Stimulated activated memory B cell treated with anti-CD40 and anti-IgM and Interleukin-4, amounts not matched to agents 10 μg/mL and 1 μg/mL and 100 μg/mL, for 72 hours (primary cell): ENCODE data around the gene TMEM59L.
A peak's percentile ranks its signal among the peaks of the same experiment; 100 is the strongest.

Experiments used
- ATAC-seq: fragments of 150-1000 bp; cut with Tn5 transposase; 2 replicates; pipeline ENCODE4 v1.10.0; 2021
- H3K27ac Mint-ChIP-seq: one replicate; pipeline ENCODE4 v1.8.0; 2022; ENCODE audit warnings: mild to moderate bottlenecking, mixed read lengths
- H3K27me3 Mint-ChIP-seq: one replicate; pipeline ENCODE4 v1.8.0; 2022; ENCODE audit warnings: mixed read lengths
- H3K36me3 Mint-ChIP-seq: one replicate; pipeline ENCODE4 v1.8.0; 2022; ENCODE audit warnings: mixed read lengths
- H3K4me1 Mint-ChIP-seq: one replicate; pipeline ENCODE4 v1.8.0; 2022; ENCODE audit warnings: mixed read lengths
- H3K4me3 Mint-ChIP-seq: one replicate; pipeline ENCODE4 v1.8.0; 2022; ENCODE audit warnings: mild to moderate bottlenecking, moderate library complexity, mixed read lengths
- H3K9me3 Mint-ChIP-seq: one replicate; pipeline ENCODE4 v1.8.0; 2022; ENCODE audit warnings: mixed read lengths

Gene TMEM59L

DNA sequence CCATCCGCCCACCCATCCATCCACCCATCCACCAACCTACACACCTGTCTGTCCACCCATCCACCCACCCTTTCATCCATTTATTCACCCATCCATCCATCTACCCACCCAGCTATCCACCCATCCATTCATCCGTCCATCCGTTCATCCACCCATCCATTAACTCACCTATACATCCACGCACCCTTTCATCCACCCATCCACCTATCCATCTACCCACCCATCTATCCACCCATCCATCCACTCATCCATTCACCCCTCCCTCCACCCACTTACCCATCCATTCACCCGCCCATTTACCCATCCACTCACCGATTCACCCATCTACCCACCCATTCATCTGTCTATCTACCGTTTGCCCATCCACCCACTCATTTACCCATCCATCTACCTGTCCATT is 41.8 kb downstream of the TMEM59L start:
- Mint-ChIP-seq H3K4me1 (peaks cover 47% of the 10 kb centered on the region), H3K27ac (no peak overlapping the region), H3K4me3 (no peak overlapping the region), H3K36me3 (peaks cover 18% of the 10 kb centered on the region), H3K27me3 (no peaks in the 10 kb centered on the region), H3K9me3 (peaks cover 9% of the 10 kb centered on the region)
- no peak for ATAC-seq

DNA sequence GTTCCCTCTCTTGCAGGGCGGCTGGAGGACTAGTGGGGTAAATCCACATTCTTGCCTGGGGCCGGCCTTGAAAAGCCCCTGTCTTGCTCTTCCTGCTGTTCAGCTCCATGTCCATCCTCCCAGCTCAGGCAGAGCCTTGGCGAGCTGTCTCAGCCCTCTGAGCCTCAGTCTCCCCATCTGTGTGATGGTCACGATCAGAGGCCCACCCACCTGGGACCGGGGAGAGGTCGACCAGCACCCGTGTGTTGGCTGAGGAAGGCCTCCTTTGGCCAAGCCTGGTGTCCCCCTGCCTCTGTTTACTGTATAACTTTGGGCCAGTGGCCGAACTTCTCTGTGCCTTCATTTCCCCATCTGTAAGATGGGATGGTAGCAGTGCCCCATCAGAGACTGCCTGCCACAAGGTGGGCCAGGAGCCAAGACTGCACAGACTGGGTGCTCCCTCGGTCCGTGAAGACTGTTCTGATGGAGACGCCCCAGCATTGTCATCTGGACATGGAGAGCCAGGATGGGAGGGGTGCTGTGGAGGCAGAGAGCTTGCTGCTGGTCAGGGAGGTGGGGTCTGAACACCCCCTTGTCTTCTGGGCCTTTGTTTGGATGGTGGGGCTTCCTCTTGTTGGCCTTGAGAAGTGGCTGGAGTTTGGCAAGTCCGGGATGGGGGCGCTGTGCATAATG is 42.6 kb downstream of the TMEM59L start:
- no peak for ATAC-seq
- H3K4me1 Mint-ChIP-seq, result peaks cover 44% of the 10 kb centered on the region
- H3K27me3 Mint-ChIP-seq, result no peaks in the 10 kb centered on the region
- peaks cover 9% of the 10 kb centered on the region for H3K9me3 Mint-ChIP-seq
- no peak overlapping the region for H3K4me3 Mint-ChIP-seq
- H3K36me3 Mint-ChIP-seq, result peaks cover 18% of the 10 kb centered on the region
- H3K27ac Mint-ChIP-seq, result no peak overlapping the region

DNA sequence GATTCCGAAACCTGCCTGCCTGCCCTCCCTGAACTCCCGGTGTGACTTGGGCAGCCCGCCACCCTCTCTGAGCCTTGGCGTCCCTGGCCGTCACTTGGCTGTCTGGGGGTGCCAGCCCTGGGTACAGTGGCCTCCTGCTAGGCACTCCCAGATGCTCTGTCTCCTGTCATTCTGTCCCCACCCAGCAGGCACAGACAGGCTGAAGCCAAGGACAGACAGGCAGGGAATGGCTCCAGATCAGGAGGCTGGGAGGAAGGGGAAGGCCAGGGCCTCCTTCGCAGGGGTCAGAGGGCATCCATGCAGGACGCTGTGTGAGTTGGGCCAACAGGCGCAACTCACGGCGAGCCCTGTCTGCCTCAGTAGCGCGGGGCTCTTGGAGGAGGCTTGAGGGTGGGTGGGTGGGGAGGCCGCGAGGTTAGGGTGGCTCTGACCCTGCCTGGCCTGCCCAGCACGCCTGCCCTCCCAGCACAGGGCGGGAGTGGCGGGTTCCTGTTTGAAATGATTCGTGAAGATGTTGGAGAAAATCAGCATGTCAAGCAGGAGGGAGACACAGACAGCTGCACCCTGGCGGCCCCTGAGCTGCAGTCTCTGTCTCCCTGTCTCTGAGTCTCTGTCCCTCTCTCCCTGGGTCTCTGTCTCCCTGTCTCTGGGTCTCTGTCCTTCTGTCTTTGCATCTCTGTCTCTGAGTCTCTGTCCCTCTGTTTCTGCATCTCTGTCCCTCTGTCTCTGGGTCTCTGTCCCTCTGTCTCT is 43.8 kb downstream of the TMEM59L start:
- peaks cover 44% of the 10 kb centered on the region for H3K4me1 Mint-ChIP-seq
- ATAC-seq, result no peak
- H3K4me3 Mint-ChIP-seq, result no peak overlapping the region
- peaks cover 21% of the 10 kb centered on the region for H3K36me3 Mint-ChIP-seq
- H3K27me3 Mint-ChIP-seq, result no peaks in the 10 kb centered on the region
- peaks cover 9% of the 10 kb centered on the region for H3K9me3 Mint-ChIP-seq
- peak overlapping the region; percentile 63 for H3K27ac Mint-ChIP-seq

DNA sequence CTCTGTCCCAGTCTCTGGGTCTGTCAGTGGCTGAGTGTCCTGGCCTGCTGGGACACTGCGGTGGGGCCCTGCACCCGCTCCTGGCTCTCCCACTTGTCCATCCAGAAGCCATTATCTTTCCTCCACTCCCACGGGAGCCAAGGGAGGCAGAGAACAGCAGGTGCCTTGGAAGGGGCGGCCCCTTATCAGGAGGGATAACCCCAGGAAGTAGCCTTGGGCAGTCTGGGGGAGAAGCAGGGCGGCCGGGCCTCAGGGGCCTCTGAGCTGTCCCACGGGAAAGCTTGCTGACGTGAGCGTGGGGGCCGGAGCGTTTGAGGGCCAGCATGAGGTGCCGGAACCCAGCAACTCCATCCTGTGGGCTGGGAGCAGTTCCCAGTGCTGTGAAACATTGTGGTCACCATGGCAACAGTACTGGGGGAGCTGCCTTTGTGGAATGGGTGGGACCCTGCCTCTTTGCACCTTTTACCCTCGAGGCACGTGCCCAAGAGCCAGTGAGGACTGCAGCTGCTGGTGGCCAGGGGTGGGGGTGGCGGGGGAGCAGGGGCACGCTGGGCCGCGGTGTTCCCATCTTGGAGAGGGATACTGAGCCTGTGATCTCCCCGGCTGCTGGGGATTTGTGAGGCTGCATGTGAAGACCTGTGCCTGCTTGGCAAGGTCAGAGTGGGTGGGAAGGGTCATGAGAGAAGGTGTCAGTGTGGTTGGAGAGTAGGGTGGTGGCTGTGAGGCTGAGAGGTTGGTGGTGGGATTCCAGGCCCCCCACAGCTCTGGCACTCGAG is 45.1 kb downstream of the TMEM59L start:
- H3K9me3 Mint-ChIP-seq, result peaks cover 9% of the 10 kb centered on the region
- H3K4me1 Mint-ChIP-seq, result peaks cover 44% of the 10 kb centered on the region
- peaks cover 20% of the 10 kb centered on the region for H3K36me3 Mint-ChIP-seq
- peak; percentile 68 for ATAC-seq
- peak overlapping the region; percentile 80 for H3K27ac Mint-ChIP-seq
- no peaks in the 10 kb centered on the region for H3K27me3 Mint-ChIP-seq
- no peak overlapping the region for H3K4me3 Mint-ChIP-seq

DNA sequence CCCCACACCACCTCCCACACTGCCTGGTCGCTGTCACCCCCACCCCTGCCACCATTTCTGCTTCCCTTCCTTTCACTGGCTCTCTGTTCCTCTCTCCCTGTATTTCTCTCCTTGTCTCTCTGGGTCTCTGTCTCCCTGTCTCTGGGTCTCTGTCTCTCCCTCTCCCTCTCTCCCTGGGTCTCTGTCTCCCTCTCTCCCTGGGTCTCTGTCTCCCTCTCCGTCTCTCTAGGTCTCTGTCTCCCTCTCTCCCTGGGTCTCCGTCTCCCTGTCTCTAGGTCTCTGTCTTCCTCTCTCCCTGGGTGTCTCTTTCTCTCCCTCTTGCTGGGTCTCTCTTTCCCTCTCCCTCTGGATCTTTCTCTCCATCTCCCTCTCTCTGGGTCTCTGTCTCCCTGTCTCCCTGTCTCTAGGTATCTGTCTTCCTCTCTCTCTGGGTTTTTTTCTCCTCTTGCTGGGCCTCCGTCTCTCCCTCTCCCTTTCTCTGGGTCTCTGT is 45.7 kb downstream of the TMEM59L start:
- Mint-ChIP-seq H3K4me3 (no peak overlapping the region), H3K36me3 (peaks cover 20% of the 10 kb centered on the region), H3K27me3 (no peaks in the 10 kb centered on the region), H3K27ac (peak overlapping the region; percentile 80), H3K4me1 (peaks cover 48% of the 10 kb centered on the region), H3K9me3 (peaks cover 9% of the 10 kb centered on the region)
- no peak for ATAC-seq

DNA sequence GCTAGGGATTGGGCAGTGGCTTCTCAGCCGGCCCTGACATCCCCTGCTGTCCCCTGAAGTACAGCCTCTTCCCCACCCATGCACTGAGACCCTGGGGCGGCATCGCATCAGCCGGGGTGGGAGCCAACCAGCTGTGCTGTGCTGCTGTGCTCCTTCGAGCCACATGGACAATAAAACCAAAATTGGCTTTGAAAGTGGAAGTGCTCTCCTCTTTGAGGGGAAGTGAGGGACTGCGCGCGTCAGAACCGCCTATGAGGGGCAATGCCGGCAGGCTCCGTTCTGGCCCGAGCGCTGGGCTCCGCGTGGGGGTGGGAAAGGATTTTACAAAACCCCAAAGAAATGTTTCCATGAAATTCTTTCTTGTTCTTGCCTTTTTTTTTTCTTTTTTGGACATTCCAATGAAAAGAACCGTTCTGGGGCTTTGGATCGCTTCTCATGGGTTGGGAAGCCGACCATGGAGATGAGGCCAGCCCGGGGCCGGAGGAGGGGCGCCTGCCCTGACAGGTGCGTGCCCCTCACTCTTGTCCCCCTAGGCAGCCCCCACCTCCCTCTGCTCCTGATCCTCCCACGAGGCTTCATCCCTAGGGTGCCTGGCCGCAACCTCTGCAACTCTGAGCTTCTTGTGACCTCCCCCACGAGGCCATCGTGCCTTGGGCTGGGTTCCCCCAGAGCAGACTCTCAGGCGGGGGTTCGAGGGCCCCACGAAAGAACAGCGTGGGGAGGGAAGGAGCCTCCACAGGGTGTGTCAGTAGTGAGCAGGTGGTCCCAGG is 46.8 kb downstream of the TMEM59L start:
- H3K4me1 Mint-ChIP-seq, result peaks cover 49% of the 10 kb centered on the region
- peak; percentile 80 for ATAC-seq
- H3K27ac Mint-ChIP-seq, result peak overlapping the region; percentile 80
- H3K9me3 Mint-ChIP-seq, result peaks cover 3% of the 10 kb centered on the region
- H3K36me3 Mint-ChIP-seq, result peaks cover 14% of the 10 kb centered on the region
- H3K4me3 Mint-ChIP-seq, result peak overlapping the region; percentile 59
- H3K27me3 Mint-ChIP-seq, result no peaks in the 10 kb centered on the region

DNA sequence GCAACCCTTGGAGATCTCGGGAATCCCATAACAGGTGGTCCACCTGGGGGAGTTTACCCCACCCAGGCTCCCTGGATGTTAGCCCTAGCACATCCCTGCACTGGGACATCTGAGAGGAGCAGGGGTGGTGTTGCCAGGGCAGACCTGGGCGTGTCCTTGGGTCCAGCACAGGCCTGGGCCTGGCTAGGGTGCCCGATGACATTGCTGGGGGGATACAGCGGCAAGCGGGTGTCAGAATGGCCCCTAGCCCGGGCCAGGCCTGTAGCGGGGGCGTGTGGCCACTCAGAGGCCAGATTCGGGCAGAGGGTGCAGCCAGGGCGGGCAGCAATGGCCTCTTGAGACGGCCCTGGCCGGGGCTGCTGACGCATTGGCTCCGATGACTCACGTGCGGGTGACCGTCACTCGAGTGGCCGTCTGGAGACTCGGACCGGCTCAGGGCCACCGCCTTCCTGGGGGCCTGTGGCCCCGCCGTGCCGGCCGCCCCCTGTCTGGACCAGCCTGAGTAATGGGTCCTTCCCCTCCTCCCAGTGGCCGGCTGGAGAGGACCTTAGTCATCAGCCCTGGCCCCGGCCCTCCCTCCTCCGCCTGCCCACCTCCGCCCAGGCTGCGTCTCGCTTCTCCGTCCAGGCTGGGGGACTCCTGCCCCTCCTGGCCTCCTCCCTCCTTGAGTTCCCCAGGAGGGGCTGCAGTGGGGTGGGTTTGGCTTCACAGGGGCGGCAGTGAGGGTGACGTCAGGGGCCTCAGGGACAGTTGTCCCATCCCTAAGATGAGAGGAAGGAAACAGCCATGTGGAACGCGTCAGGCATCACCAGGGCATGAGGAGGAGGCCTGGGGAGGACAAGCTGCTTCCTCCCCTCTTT is 47.6 kb downstream of the TMEM59L start:
- Mint-ChIP-seq H3K27ac (no peak overlapping the region), H3K9me3 (no peaks in the 10 kb centered on the region), H3K36me3 (peaks cover 9% of the 10 kb centered on the region), H3K4me1 (peaks cover 49% of the 10 kb centered on the region), H3K4me3 (no peak overlapping the region), H3K27me3 (no peaks in the 10 kb centered on the region)
- ATAC-seq, result no peak

DNA sequence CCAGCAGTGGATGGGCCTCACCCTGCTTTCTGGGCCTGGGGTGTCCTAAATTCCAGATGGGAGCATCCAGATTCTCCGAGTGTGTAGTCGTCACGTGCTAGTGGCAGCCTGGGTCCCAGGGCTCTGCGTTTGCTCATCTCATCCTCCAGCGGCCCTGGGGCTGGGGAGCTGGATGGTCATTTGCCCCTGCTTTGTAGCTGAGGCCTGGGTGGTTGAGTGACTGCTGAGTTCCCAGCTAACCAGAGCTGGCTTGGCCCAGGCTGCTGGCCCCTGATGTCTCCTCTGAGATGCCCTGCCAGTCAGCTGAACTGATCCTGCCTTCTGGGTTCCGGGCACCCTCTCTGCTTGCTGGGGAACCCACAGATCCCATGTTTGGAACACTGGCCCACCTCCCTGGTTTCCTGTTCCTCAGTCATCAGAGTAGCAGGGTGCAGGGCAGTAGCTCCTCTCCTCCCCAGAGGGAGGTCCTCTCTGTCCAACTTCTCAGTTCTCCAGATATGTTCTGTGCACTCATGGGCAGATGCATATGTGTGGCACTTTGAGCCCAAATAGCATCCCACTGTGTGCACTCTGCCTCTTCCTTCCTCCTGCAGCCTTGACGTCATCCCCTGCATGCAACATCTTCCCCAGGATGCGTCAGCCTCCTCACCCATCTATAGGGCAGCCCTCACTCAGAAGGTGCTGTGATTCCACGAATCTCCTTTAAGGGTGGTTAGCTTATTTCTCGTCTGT is 48.4 kb downstream of the TMEM59L start:
- no peak overlapping the region for H3K27ac Mint-ChIP-seq
- no peak overlapping the region for H3K4me3 Mint-ChIP-seq
- H3K9me3 Mint-ChIP-seq, result no peaks in the 10 kb centered on the region
- ATAC-seq, result no peak
- no peaks in the 10 kb centered on the region for H3K27me3 Mint-ChIP-seq
- H3K36me3 Mint-ChIP-seq, result peaks cover 9% of the 10 kb centered on the region
- H3K4me1 Mint-ChIP-seq, result peaks cover 43% of the 10 kb centered on the region

DNA sequence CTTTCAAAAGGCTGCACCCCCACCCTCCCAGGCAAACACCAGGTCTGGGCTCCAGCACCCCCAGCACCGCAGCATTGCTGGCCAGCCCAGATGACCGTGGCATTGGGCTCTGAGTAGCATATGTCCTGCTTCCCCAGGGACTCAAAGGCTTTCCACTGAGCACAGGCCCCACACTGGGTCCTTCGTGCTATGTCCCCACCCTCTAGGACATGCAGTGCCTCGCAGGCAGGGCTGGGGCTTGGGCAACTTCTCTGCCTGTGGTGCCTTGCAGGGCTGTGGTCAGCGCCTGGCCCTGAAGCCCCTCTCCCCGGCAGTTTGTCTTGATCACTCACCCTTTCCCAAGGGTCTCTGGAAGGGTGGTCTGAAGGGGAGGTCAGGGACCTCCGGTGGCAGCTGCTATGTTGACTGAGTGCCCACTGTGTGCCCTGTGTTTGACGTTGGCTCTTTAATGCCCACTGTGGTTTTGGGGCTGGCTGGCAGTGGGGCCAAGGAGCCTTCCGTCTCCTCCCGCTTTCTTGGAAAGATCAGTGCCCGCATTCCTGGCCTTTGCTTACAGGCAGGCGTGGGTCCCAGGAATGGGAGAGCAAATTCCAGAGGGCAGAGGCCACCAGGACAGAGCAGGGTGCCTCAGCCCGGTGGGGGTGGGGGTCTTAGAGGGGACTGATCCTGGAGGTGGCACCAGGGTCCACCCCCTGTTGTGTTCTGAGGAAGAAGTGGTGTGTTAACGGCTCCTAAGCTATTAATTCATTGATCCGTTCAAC is 50.5 kb downstream of the TMEM59L start:
- Mint-ChIP-seq H3K27me3 (no peaks in the 10 kb centered on the region), H3K27ac (no peak overlapping the region), H3K9me3 (no peaks in the 10 kb centered on the region), H3K36me3 (peaks cover 17% of the 10 kb centered on the region), H3K4me1 (peaks cover 23% of the 10 kb centered on the region), H3K4me3 (no peak overlapping the region)
- no peak for ATAC-seq

DNA sequence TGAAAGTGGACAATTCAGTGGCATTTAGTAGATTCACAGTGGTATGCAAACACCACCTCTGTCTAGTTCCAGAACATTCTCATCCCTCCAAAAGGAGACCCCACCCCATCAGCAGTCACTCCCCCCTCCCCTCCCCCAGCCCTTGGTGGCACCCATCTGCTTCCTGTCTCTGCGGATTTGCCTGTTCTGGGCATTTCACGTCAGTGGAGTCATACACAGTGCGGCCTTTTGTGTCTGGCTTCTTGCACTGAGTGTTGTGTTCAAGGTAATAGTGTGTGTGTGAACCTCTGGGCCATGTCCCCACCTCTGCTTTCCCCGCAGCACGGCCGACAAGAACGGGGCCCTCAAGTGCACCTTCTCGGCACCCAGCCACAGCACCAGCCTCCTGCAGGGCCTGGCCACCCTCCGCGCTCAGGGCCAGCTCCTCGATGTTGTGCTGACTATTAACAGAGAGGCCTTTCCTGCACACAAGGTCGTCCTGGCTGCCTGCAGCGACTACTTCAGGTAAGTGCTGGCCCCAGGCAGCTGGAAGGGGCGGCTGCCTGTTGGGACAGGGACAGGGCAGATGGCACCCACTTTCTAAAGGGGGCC is 51.4 kb downstream of the TMEM59L start:
- H3K9me3 Mint-ChIP-seq, result no peaks in the 10 kb centered on the region
- peaks cover 18% of the 10 kb centered on the region for H3K36me3 Mint-ChIP-seq
- peaks cover 14% of the 10 kb centered on the region for H3K4me1 Mint-ChIP-seq
- no peaks in the 10 kb centered on the region for H3K27me3 Mint-ChIP-seq
- no peak overlapping the region for H3K27ac Mint-ChIP-seq
- ATAC-seq, result no peak
- no peak overlapping the region for H3K4me3 Mint-ChIP-seq

DNA sequence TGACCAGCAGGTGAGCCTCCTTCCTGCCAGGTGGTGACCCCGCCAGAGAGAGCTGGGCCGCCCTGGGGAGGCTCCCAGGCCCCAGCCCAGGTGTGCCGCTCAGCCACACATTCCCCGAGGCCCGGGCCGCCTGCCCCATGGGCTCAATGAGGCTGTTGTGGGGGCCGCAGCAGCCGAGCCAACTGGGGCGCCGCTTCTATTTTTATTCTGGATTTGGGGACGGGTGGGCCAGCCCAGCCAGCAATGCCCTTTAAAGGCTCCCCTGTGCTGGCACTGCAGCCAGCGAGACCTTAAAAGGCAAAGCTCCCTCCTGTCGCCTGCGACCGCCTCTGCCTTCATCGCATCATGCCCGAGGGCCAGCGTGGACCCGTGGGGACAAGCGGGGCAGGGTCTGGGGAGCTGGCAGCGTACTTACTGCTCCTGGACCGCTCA is 53.1 kb downstream of the TMEM59L start:
- no peak overlapping the region for H3K4me3 Mint-ChIP-seq
- H3K27ac Mint-ChIP-seq, result no peak overlapping the region
- H3K36me3 Mint-ChIP-seq, result peaks cover 28% of the 10 kb centered on the region
- H3K4me1 Mint-ChIP-seq, result peaks cover 5% of the 10 kb centered on the region
- no peaks in the 10 kb centered on the region for H3K27me3 Mint-ChIP-seq
- ATAC-seq, result no peak
- H3K9me3 Mint-ChIP-seq, result no peaks in the 10 kb centered on the region

DNA sequence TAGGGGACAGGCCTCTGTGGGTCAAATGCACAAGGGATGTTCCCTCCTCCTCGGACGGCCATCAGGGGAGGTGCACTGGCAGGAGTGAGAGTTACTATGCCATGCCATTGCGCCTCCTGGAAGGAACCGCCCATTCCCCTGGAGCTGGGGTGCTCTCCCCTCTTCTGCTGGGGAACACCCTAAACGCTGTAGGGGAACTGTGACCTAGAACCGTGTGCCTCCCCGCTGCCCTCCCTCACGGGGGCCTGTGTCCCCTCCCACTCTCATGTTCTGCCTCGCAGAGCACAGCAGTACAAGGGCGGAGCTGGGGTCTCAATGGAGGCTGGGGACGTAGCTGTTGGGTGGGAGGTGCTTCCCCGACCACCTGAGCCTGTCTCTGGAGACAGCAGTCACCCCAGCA is 53.6 kb downstream of the TMEM59L start:
- Mint-ChIP-seq H3K9me3 (no peaks in the 10 kb centered on the region), H3K4me3 (no peak overlapping the region), H3K36me3 (peaks cover 27% of the 10 kb centered on the region), H3K27me3 (no peaks in the 10 kb centered on the region), H3K4me1 (peaks cover 5% of the 10 kb centered on the region), H3K27ac (no peak overlapping the region)
- peak; percentile 53 for ATAC-seq

DNA sequence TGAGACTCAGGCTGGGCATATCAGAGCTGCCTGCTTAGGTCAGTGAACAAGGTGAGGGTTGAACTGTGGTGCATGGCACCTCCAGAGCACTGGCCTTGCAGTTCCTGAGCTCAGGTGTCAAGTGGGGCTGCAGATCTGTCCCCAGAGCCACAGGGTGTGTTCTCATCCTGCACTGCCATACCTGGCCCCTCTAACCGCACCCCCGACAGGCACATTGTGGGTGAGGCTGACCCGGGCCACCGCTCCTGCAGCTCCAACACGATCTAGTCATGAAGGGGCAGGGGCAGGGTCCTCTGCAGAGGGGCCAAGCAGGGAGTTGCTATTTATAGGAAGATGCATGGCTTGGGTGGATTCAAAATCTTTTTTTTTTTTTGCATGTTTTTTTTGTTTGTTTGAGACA is 54.1 kb downstream of the TMEM59L start:
- H3K9me3 Mint-ChIP-seq, result no peaks in the 10 kb centered on the region
- H3K4me1 Mint-ChIP-seq, result peaks cover 5% of the 10 kb centered on the region
- no peak overlapping the region for H3K27ac Mint-ChIP-seq
- ATAC-seq, result no peak
- no peaks in the 10 kb centered on the region for H3K27me3 Mint-ChIP-seq
- H3K4me3 Mint-ChIP-seq, result no peak overlapping the region
- H3K36me3 Mint-ChIP-seq, result peaks cover 22% of the 10 kb centered on the region
